Breast epithelium (tissue), 3 donors: ENCODE measurements around the gene PFKFB2.

Experiments used
- POLR2A ChIP-seq: fragments of 450-650 bp; IDR thresholded peaks from one replicate; pipeline ENCODE4 v1.6.1; 2016; ENCODE audit warnings: antibody characterized with exemption, mild to moderate bottlenecking, moderate library complexity
- TF ChIP-seq, protein P1 (sequence below), 3 donors: fragments of 450-650 bp; IDR thresholded peaks; one replicate each; pipeline ENCODE4 v1.5.1; 2016 to 2017; ENCODE audit warnings: antibody characterized with exemption in 3 of 3, mild to moderate bottlenecking in 3 of 3, moderate library complexity in 3 of 3

DNA sequence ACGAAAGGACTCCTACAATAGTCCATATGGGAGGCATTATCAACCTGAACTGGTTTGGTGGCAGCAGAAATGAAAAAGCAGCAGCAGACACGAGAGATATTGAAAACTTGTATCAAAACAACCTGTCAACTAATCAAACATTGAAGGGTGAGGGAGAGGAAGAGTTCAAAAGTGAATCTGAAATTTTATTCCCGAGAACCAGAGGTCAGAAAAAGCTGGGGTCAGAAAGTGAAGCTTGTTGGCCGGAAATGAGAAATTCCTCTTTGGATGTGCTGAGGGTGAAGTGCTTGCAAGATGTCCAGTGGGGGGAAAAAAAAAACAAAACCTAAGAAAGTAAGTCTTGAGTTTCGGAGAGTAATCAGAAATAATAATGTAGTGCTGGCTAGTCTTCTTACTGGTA lies 49.1 kb downstream of the PFKFB2 start:
- TF ChIP-seq, protein P1, sequence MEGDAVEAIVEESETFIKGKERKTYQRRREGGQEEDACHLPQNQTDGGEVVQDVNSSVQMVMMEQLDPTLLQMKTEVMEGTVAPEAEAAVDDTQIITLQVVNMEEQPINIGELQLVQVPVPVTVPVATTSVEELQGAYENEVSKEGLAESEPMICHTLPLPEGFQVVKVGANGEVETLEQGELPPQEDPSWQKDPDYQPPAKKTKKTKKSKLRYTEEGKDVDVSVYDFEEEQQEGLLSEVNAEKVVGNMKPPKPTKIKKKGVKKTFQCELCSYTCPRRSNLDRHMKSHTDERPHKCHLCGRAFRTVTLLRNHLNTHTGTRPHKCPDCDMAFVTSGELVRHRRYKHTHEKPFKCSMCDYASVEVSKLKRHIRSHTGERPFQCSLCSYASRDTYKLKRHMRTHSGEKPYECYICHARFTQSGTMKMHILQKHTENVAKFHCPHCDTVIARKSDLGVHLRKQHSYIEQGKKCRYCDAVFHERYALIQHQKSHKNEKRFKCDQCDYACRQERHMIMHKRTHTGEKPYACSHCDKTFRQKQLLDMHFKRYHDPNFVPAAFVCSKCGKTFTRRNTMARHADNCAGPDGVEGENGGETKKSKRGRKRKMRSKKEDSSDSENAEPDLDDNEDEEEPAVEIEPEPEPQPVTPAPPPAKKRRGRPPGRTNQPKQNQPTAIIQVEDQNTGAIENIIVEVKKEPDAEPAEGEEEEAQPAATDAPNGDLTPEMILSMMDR (IDR thresholded peaks at IDR 0.05): no peak
- no peak for TF ChIP-seq POLR2A
